ENCODE results near the gene STX16.

Gene STX16

GRCh38 chr20:58713801-58714339, 62.8 kb downstream of the STX16 start (continued):
- TF ChIP-seq SNAI2 (CRISPR knock-in tag; IDR thresholded peaks at IDR 0.05) (no peak), ESRRG (CRISPR knock-in tag; IDR thresholded peaks at IDR 0.05) (no peak), ZFP3 (CRISPR knock-in tag; IDR thresholded peaks at IDR 0.05) (no peak)

GRCh38 chr20:58714340-58714922, 63.3 kb downstream of the STX16 start:
- no peak for TF ChIP-seq PATZ1 (CRISPR knock-in tag; IDR thresholded peaks at IDR 0.05; ENCODE audit: borderline replicate concordance)
- ATAC-seq, result no peak; the same call in 1 of the 3 replicates

GRCh38 chr20:58714923-58715351, 63.9 kb downstream of the STX16 start:
- ATAC-seq, result no peak
- TF ChIP-seq GLIS3 (CRISPR knock-in tag; IDR thresholded peaks at IDR 0.05) (no peak), ESRRG (CRISPR knock-in tag; IDR thresholded peaks at IDR 0.05) (no peak), BACH2 (CRISPR knock-in tag; IDR thresholded peaks at IDR 0.05; ENCODE audit: borderline replicate concordance) (no peak), ARNTL (CRISPR knock-in tag; IDR thresholded peaks at IDR 0.05; ENCODE audit: borderline replicate concordance, low read depth) (no peak)

- no peak for TF ChIP-seq GLIS3 (CRISPR knock-in tag; IDR thresholded peaks at IDR 0.05)
- ATAC-seq, result no peak
Observed at GRCh38 chr20:58715391-58715800, 64.3 kb downstream of the STX16 start.

- TF ChIP-seq CREB5 (CRISPR knock-in tag; IDR thresholded peaks at IDR 0.05; ENCODE audit: low read depth) (no peak), CSRNP3 (CRISPR knock-in tag; IDR thresholded peaks at IDR 0.05) (no peak), ZNF565 (CRISPR knock-in tag; conservative IDR thresholded peaks at IDR 0.05; ENCODE audit: low read depth) (no peak), RARB (CRISPR knock-in tag; IDR thresholded peaks at IDR 0.05) (no peak), ISL1 (CRISPR knock-in tag; IDR thresholded peaks at IDR 0.05) (no peak), ARNTL (CRISPR knock-in tag; IDR thresholded peaks at IDR 0.05; ENCODE audit: borderline replicate concordance, low read depth) (no peak), POU6F1 (CRISPR knock-in tag; IDR thresholded peaks at IDR 0.05; ENCODE audit: borderline replicate concordance, low read depth) (no peak), ZFP30 (CRISPR knock-in tag; IDR thresholded peaks at IDR 0.05) (no peak), TSHZ2 (CRISPR knock-in tag; IDR thresholded peaks at IDR 0.05) (no peak), BACH2 (CRISPR knock-in tag; IDR thresholded peaks at IDR 0.05; ENCODE audit: borderline replicate concordance) (no peak), PATZ1 (CRISPR knock-in tag; IDR thresholded peaks at IDR 0.05; ENCODE audit: borderline replicate concordance) (no peak), SNAI2 (CRISPR knock-in tag; IDR thresholded peaks at IDR 0.05) (no peak), OSR1 (CRISPR knock-in tag; IDR thresholded peaks at IDR 0.05) (no peak), PPARA (CRISPR knock-in tag; IDR thresholded peaks at IDR 0.05; ENCODE audit: borderline replicate concordance) (no peak), ZNF70 (CRISPR knock-in tag; IDR thresholded peaks at IDR 0.05) (no peak), ZFP3 (CRISPR knock-in tag; IDR thresholded peaks at IDR 0.05) (no peak), TOX (CRISPR knock-in tag; IDR thresholded peaks at IDR 0.05; ENCODE audit: borderline replicate concordance) (no peak)
- no peak for ATAC-seq
Observed at GRCh38 chr20:58715801-58716475, 64.9 kb downstream of the STX16 start.

All from SK-N-SH treated with all-trans-retinoic acid at 6 μM for 48 hours (cell line).